Thyroid gland (tissue), 4 donors: ENCODE measurements around the gene NPAT.

Experiments
- POLR2A ChIP-seq, 2 donors: fragments of 450-650 bp; IDR thresholded peaks; one replicate each; pipeline ENCODE4 v1.6.1; 2017; ENCODE audit warnings: antibody characterized with exemption in 2 of 2, mild to moderate bottlenecking in 2 of 2, moderate library complexity in 1 of 2
- TF ChIP-seq, protein P1 (sequence below), 6 experiments: fragments of 200-600 bp in 3 of 6; fragments of 450-650 bp in 3 of 6; sonication (generic) in 3 of 6; IDR thresholded peaks; one replicate each; pipeline ENCODE4 v1.5.1; 2016 to 2019; ENCODE audit warnings: antibody characterized with exemption in 6 of 6, mild to moderate bottlenecking in 2 of 6, inconsistent platforms in 1 of 6, moderate library complexity in 1 of 6

DNA sequence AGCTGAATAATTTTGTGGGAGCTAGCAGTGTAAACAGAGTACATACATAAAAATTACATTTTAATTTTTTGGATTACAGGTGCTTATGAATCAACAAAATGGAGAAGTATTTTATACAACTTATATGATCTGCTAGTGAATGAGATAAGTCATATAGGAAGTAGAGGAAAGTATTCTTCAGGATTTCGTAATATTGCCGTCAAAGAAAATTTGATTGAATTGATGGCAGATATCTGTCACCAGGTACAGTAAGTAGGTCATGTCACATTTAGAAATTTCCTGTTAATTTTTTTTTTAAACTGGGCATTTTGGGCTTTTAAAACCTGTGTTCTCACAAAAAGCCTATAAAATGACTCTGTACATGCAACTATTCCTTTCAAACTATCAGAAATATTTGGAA is 24.4 kb upstream of the NPAT start:
- TF ChIP-seq, protein P1, sequence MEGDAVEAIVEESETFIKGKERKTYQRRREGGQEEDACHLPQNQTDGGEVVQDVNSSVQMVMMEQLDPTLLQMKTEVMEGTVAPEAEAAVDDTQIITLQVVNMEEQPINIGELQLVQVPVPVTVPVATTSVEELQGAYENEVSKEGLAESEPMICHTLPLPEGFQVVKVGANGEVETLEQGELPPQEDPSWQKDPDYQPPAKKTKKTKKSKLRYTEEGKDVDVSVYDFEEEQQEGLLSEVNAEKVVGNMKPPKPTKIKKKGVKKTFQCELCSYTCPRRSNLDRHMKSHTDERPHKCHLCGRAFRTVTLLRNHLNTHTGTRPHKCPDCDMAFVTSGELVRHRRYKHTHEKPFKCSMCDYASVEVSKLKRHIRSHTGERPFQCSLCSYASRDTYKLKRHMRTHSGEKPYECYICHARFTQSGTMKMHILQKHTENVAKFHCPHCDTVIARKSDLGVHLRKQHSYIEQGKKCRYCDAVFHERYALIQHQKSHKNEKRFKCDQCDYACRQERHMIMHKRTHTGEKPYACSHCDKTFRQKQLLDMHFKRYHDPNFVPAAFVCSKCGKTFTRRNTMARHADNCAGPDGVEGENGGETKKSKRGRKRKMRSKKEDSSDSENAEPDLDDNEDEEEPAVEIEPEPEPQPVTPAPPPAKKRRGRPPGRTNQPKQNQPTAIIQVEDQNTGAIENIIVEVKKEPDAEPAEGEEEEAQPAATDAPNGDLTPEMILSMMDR (IDR thresholded peaks at IDR 0.05) = no peak
- TF ChIP-seq POLR2A (IDR thresholded peaks at IDR 0.05) = no peak
